OCI-LY1 (cell line): Measurements from ENCODE around the gene TIMM13.

Source experiments
- EZH2 ChIP-seq: fragments of 200-600 bp; sonication (generic), shearing (Covaris generic); IDR thresholded peaks from 2 replicates; pipeline ENCODE4 v1.8.0; 2017; ENCODE audit warnings: borderline replicate concordance, mixed run types, mild to moderate bottlenecking, antibody characterized with exemption, low read length, moderate library complexity, mixed read lengths
- TF ChIP-seq, protein P1 (sequence below): fragments of 200-600 bp; sonication (generic), shearing (Covaris generic); IDR thresholded peaks from 2 replicates; pipeline ENCODE4 v1.5.1; 2017; ENCODE audit warnings: mild to moderate bottlenecking, antibody characterized with exemption, low read length, moderate library complexity, mixed read lengths

DNA sequence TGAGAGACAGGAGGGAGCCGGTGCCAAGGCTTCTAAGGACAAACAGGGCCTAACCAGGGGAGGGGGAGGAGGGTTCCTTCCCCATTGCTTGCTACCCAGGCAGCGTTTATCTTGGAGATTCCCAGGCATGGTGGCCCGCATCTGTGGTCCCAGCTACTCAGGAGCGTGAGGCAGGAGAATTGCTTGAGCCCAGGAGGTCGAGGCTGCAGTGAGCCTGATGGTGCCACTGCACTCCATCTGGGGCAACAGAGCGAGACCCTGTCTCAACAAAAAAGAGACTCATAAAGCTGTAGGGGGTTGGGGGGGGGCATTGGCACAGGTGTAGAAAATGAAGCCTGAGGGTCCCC, 11.4 kb downstream of the TIMM13 start:
- no peak for TF ChIP-seq EZH2
- TF ChIP-seq, protein P1, sequence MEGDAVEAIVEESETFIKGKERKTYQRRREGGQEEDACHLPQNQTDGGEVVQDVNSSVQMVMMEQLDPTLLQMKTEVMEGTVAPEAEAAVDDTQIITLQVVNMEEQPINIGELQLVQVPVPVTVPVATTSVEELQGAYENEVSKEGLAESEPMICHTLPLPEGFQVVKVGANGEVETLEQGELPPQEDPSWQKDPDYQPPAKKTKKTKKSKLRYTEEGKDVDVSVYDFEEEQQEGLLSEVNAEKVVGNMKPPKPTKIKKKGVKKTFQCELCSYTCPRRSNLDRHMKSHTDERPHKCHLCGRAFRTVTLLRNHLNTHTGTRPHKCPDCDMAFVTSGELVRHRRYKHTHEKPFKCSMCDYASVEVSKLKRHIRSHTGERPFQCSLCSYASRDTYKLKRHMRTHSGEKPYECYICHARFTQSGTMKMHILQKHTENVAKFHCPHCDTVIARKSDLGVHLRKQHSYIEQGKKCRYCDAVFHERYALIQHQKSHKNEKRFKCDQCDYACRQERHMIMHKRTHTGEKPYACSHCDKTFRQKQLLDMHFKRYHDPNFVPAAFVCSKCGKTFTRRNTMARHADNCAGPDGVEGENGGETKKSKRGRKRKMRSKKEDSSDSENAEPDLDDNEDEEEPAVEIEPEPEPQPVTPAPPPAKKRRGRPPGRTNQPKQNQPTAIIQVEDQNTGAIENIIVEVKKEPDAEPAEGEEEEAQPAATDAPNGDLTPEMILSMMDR = no peak
